ENCODE measurements around the gene GSTM3. TPM values are rescaled to one million over a fixed set of nuclear protein-coding genes. Genes with fewer than 3 reads are reported as not detected.
"Not testable (repeated sequence)": the region's sequence is repeated elsewhere in the genome, so short reads cannot be mapped to it uniquely, and the experiment has no call there.

GSTM3 gene
- total and polyA plus RNA-seq, 2 of the 13 experiments (the other 11 are each of a cell fraction or from before 2014, with no cell fraction given): 127 to 142 TPM

- TF ChIP-seq ADNP (CRISPR knock-in tag; IDR thresholded peaks at IDR 0.05) (no peak), RXRA (CRISPR knock-in tag; IDR thresholded peaks at IDR 0.05) (no peak), ZC3H4 (CRISPR knock-in tag; IDR thresholded peaks at IDR 0.05; ENCODE audit: borderline replicate concordance) (no peak)
These were observed 8.4 kb upstream of the GSTM3 start (continued) for GRCh38 chr1:109749221-109749620.

- intact Hi-C loops (cut with micrococcal nuclease; ENCODE audit: unreplicated experiment); BruUV-seq (replicated peaks); H3K36me3 ChIP-seq (replicated peaks in 1 of 2; ENCODE audit: control insufficient read depth in 1 of 2, insufficient read depth in 2 of 2, low read length in 2 of 2); DNase-seq (ENCODE audit: low spot score); H2AFZ ChIP-seq (ENCODE audit: low read length); H3K4me3 ChIP-seq (replicated peaks in 1 of 3; ENCODE audit: insufficient read depth in 1 of 3, low read depth in 2 of 3, low read length in 3 of 3); H3K4me1 ChIP-seq (ENCODE audit: insufficient read depth, low read length); CTCF ChIA-PET (ENCODE audit: low intra/inter-chr PET ratio, low total read pairs); in situ Hi-C loops (cut with HindIII; ENCODE audit: extremely low pct_ligation_motif_present, low pct_unique_long_range_greater_than_20kb); H3K27ac ChIP-seq (ENCODE audit: extremely low read length, insufficient read depth, low read length); H3K4me2 ChIP-seq (ENCODE audit: low read depth, low read length); FAIRE-seq; H3K79me2 ChIP-seq (ENCODE audit: insufficient read depth, low read length); H4K20me1 ChIP-seq (ENCODE audit: insufficient read depth, low read length); H3K9ac ChIP-seq (ENCODE audit: insufficient read depth, low read depth, low read length); H3K27me3 ChIP-seq (ENCODE audit: control insufficient read depth in 1 of 2, insufficient read depth in 2 of 2, low read length in 2 of 2); H3K9me3 ChIP-seq (ENCODE audit: low read length); ATAC-seq: not testable (repeated sequence)
- POLR2A ChIA-PET: interaction anchor here (1.1 kb wide), 1 partner anchor 15 kb away, joined by 3 read pairs; the partner anchor contains the start of gene EPS8L3
- 89% methylated on average over 7 of the region's 10 CpGs for WGBS (ENCODE audit: low lambda C conversion rate)
These were observed 7.5 kb upstream of the GSTM3 start for GRCh38 chr1:109748311-109748710.

GRCh38 chr1:109739738-109740614 lies 862 bp downstream of the GSTM3 start:
- H3K4me1 ChIP-seq (ENCODE audit: insufficient read depth, low read length): peaks cover 28% of the 10 kb centered on the region
- peak; percentile 49 for DNase-seq (ENCODE audit: low spot score)
- 3% methylated on average over 10 of the region's 86 CpGs for WGBS (ENCODE audit: low lambda C conversion rate)
- ATAC-seq: peak; percentile 93
- no peaks in the 10 kb centered on the region for H3K9me3 ChIP-seq (ENCODE audit: low read length)
- CTCF ChIA-PET (ENCODE audit: low intra/inter-chr PET ratio, low total read pairs): interaction anchor here (1.4 kb wide), 1 partner anchor 34 kb away, joined by 4 read pairs; no protein-coding TSS in a partner anchor
- H4K20me1 ChIP-seq (ENCODE audit: insufficient read depth, low read length): no peaks in the 10 kb centered on the region
- intact Hi-C loops (cut with micrococcal nuclease; ENCODE audit: unreplicated experiment) (no loop called here), in situ Hi-C loops (cut with HindIII; ENCODE audit: extremely low pct_ligation_motif_present, low pct_unique_long_range_greater_than_20kb) (no loop called here)
- peak overlapping the region; percentile 96 for H2AFZ ChIP-seq (ENCODE audit: low read length)
- H3K79me2 ChIP-seq (ENCODE audit: insufficient read depth, low read length): no peaks in the 10 kb centered on the region
- H3K4me3 ChIP-seq (replicated peaks in 1 of 3; ENCODE audit: insufficient read depth in 1 of 3, low read depth in 2 of 3, low read length in 3 of 3): peak overlapping the region; percentile 68 to 85 (median 77)
- BruUV-seq (replicated peaks): TSS peak; percentile 48
- H3K36me3 ChIP-seq (replicated peaks in 1 of 2; ENCODE audit: control insufficient read depth in 1 of 2, insufficient read depth in 2 of 2, low read length in 2 of 2): peaks cover 9 to 15% of the 10 kb centered on the region in 2 experiments; a peak in 4 of 5 replicates
- peak overlapping the region; percentile 48 for H3K27ac ChIP-seq (ENCODE audit: extremely low read length, insufficient read depth, low read length)
- H3K27me3 ChIP-seq (ENCODE audit: control insufficient read depth in 1 of 2, insufficient read depth in 2 of 2, low read length in 2 of 2): no peaks in the 10 kb centered on the region
- no peak for FAIRE-seq
- H3K9ac ChIP-seq (ENCODE audit: insufficient read depth, low read depth, low read length): peak overlapping the region; percentile 68
- H3K4me2 ChIP-seq (ENCODE audit: low read depth, low read length): peak overlapping the region; percentile 88
- POLR2A ChIA-PET: interaction anchor here (1.0 to 3.1 kb wide), 3 partner anchors 21 to 244 kb away, joined by 3 to 18 read pairs (median 5); partner anchors contain the start of genes AHCYL1 and EPS8L3
- no peak for TF ChIP-seq TIGD3 (CRISPR knock-in tag; IDR thresholded peaks at IDR 0.05; ENCODE audit: borderline replicate concordance)
- no peak for TF ChIP-seq PPARG (CRISPR knock-in tag; conservative IDR thresholded peaks at IDR 0.05)
- TF ChIP-seq ZNF597 (CRISPR knock-in tag; IDR thresholded peaks at IDR 0.05): no peak
- TF ChIP-seq TGIF2 (CRISPR knock-in tag; IDR thresholded peaks at IDR 0.05): no peak
- no peak for TF ChIP-seq PCBP2 (optimal IDR thresholded peaks at IDR 0.05; ENCODE audit: low read depth, low read length, poor library complexity, severe bottlenecking)
- TF ChIP-seq MLLT10 (CRISPR knock-in tag; IDR thresholded peaks at IDR 0.05): no peak
- 0 out of 2 replicates have a peak, but pooled peaks have one; percentile 16 for TF ChIP-seq DMTF1 (CRISPR knock-in tag; IDR thresholded peaks at IDR 0.05)

Measured in HepG2 (cell line).